HG03457 (cell line): ENCODE data around the gene EIF1.
"Not testable (repeated sequence)": the region's sequence is repeated elsewhere in the genome, so short reads cannot be mapped to it uniquely, and the experiment has no call there.

Experiments
- ATAC-seq: cut with Tn5 transposase; IDR thresholded peaks from one replicate; pipeline ENCODE4 v1.9.1; 2021; ENCODE audit warnings: moderate number of reproducible peaks; ENCODE audit not compliant: unreplicated experiment

EIF1 gene

DNA sequence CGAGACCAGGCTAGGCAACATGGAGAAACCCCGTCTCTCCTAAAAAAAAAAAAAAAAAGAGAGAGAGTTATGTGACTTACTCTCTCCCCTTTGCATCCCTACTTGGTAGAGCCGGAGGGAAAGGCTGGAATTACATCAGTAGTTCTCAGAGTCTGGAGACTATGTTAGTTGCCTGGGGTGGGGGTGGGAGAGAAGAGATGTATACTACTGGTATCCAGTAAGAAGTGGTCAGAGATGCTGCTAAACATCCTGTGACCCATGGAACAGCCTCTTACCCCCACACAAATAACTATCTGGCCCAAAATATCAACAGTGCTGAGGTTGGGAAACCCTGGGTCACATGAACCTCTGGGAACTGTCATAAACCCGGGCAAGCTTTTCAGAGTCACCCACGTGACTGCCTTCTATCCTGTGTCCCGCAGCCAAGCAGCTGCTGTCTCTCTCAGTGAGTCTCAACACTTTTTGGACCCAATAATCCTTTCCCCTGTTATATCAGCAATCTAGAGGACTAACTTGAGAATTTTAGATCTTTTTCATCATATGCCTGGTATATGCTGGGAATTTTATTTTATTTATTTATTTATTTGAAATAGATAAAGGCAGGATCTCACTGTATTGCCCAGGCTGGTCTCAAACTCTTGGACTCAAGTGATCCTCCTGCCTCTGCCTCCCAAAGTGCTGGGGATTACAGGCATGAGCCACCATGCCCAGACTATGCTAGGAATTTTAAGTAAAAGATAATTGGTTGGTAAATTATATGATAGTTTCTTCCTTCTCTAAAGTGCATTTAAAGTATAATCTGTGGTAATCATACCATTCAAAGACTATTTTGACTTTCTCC, 8.7 kb downstream of the EIF1 start:
- no peak for ATAC-seq

DNA sequence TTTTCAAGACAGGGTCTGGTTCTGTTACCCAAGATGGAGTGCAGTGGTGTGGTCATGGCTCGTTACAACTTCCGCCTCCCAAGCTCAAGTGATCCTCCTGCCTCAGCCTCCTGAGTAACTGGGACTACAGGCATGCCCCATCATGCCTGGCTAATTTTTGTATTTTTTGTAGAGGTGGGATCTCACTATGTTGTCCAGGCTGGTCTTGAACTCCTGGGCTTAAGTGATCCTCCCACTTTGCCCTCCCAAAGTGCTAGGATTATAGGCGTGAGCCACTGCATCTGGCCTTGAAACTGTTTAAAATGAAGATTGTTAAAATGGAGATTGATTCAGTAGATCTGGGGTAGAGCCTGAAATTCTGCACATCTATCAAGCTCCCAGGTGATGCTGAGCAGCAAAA, 12.2 kb downstream of the EIF1 start:
- not testable (repeated sequence) for ATAC-seq

DNA sequence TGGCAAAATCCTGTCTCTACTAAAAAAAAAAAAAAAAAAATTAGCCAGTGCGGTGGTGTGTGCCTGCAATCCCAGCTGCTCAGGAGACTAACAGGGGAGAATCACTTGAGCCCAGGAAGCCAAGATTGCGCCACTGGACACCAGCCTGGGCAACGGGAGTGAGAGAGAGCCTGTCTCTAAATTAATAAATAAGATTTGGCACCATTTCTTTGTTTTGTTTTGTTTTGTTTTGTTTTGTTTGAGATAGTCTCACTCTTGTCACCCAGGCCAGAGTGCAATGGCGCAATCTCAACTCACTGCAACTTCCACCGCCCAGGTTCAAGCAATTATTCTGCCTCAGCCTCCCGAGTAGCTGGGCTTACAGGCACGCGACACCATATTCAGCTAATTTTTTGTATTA, 14.0 kb downstream of the EIF1 start:
- no peak for ATAC-seq

DNA sequence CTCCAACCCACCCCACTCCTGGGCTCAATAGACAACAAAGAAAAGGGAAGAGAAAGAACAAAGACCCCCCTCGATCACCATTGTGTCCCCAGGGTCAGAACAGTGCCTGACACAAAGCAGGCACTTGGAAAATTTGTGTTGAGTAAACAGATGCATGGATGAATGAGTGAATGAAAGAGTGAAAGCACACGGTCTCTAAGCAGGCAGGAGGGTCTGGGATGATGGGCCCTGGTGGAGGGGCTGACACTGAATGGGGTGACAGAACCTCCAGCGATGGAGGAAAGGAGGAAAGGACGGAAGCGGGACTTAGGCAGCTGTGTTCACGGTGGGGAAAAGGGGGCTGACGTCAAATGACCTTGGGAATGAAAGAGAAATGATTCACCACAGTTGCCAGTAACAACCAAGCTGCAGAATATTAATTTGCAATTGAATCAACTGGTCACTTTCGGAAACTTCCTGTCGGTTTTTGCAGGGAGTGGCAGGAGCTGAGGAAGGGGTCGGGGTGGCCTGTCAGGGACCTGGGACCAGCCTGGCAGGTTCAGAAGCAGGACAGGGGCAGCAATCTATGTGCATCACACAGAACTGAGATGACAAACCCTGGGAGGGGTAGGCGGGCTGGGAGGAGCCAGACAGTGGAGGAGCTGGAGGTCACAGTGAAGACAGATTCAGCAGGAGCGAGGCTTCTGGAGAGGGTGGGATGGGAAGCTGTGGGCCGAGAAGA, 16.7 kb downstream of the EIF1 start:
- no peak for ATAC-seq

DNA sequence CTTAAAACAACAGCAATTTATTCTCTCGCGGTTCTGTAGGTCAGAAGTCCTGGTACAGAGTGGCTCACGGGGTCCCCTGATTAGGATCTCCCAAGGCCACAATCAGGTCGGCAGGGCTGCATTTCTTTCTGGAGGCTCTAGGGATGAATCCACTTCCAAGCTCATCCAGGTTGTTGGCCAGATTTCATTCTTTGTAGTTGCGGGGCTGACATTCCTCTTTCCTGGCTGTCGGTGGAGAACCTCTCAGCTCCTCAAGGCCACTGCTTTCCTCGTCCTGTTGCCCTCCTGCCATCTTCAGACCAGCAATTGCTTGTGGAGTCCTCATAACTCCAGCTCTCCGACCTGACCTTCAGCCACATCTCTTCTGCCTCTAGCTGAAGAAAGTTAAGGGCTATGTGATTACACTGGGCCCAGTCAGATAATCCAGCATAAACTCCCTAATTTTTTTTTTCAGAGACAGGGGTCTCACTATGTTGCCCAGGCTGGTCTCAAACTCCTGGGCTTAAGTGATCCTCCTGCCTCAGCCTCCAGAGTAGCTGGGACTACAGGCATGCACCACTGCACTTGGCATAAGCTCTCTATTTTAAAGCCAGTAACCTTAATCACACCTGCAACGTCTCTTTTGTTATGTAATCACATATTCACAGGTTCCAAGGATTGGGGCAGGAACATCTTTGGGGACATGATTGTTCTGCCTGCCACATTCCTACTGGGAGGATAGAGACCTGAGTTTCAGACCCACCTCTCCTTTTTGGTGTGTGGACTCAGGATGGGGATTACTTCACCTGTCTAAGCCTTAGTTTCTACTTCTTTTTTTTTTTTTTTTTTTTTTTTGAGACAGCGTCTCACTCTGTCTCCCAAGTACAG, 19.4 kb downstream of the EIF1 start:
- no peak for ATAC-seq

DNA sequence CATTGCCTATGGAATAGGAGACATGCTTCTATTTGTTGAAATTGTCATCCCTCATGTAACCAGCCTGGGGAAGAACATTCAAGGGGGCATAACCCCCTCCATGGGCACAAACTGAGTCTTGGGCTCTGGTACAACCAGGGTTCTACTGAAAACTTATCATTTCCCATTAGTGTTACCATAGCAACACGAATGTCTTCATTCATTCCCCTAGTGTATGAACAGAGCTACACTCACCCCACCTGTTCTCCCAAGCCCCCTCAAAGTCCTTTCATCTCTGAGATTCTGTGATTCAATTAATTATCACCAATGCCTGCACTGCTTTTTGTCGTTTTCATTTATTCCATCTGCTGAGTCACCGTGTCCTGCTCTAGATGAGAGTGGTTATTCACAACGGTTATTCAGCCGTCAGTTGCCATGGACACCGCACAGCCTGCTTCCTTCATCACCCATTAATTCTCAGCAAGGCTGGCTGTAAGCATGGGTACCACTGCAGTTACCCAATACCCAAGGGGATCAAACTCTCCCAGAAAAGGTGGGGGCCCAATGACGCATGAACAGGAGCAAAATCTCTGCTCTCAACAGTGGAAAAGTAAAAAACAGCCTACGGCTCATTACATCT, 21.9 kb downstream of the EIF1 start:
- no peak for ATAC-seq

DNA sequence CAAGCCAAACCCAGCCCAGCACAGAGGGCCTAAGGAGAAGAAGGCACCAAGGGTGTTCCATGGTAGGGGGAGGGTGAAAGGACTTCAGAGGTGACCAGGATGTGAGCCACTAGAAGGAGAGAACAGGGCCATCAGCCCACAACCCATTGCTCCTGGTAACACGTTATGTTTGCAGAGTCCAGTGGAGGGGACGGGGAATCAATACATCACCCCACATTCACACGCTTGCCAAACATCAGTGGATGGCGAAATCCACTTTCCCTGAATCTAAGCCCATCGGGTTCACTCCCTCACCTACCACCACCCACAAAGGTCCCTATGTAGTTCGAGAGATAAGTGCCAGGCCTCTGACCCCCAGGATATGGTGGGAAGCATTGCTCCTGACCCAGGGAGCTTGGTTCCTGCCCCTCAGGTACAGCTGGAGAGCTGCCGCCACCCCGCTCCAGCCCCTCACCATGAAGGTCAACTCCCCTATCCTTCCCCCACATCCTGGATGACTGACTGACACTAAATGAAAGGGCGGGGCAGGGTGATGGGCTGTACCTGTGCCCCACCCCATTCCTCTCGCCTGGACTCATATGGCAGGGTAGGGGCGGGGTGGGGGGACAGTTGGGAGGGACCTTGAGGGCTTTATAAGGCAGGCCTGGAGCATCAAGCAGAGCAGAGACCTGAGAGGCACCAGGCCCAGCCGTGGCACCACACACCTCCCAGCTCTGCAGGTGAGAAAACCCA, 23.1 kb downstream of the EIF1 start, which contains the start of gene GAST:
Gene GAST (plus strand): TSS at position 663 of the 732 bp plus-strand sequence. CDS start 3,106 bp downstream, outside the sequence.
- no peak for ATAC-seq

DNA sequence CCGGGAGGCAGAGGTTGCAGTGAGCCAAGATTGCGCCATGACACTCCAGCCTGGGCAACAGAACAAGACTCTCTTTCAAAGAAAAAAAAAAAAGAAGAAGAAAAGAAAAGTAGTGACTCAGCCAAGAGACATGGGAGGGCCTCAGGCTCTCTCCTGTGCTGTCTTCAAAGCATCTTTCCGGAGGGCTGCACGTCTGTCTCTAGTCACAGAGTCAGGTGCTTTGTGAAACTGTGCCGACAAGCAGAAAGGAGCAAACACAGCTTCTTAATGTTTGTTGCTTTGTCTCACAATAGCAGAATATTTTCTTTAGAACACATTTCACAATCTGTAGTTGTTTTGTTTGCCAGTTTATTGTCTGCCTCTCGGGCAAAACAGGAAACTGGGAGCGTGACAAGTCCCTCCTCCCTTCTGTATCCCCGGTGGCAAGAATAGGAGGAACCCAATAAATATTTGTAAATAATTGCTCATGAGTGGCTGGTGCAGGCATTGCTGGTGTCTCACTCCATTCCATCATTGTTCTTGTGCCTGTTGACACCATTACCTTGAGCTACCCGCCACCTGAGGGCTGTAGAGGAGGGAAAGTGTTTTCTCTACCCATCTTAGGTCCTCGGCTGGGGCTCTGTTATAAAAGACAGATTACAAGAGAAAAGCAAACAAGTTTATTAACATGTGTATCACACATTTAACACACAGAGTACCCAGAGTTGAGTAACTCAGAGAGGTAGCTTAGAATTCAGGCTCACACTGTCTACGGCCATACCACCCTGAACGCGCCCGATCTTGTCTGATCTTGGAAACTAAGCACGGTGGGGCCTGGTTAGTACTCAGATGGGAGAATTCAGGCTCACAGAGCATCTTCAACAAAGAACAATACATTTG, 29.0 kb downstream of the EIF1 start:
- no peak for ATAC-seq

DNA sequence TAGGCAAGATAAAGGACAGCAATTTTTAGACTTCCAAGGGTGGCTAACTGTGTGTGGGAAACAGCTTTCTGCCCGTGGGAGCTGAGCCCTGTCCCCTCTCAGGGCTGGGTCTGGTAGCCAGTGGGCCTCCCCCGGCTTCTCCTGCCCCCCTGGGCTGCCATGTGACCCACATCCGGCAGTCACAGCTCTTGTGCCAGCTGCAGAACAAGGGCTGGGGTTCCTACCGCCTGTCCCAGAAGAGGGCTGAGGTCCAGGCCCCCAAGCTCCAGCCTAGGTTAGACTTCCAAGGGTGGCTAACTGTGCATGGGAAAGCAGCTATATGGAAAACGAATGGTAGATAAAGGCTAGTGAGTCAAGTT, 29.6 kb downstream of the EIF1 start:
- ATAC-seq: no peak

DNA sequence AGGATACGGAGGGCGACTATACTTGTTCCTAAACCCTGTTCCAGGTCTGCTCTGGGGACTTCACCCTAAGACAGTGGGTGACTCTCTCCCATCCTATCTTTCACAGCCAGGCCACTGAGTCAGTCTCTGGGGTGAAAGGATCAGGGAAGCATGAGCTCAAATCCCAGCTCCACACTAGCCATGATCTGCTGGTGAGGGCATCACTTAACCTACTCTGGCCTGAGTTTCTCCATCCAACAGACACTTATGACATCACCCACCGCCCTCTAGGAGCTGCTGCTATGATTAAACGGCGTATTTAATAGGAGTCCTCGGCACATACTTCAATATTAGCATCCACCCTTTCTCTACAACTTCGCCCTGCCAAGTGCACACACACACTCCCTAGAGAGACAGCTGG, 33.5 kb downstream of the EIF1 start:
- no peak for ATAC-seq

DNA sequence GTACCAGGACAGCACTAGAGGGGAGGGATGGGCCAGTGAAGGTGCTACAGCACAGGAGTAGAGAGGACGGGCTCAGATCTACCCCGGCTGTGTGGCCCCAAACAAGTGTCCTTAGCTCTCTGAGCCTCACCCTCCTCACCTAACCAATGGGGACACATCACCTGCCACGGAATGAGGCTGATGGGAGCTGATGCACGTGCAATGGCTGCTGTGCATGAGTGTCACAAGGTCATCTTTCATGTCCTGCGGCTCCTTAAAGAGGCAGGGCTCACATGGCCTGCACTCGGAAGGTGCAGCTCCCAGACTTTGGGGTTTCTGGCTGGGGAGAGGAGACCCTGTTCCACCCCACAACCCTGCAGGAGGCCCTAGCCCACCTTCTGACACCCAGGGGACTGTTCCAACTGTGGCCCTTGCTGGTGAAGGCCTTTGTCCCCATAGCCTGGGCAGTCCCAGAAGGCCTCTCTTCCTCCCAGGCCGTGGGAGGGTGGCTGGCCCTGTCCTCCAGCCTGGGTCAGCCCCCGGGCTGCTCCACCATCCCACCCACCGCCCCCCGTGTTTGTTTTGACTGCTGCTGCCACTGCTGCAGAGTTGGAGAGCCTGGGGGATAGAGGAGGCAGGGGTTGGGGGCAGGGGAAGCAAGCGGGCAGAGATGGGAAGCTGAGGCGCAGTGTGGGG, 35.3 kb downstream of the EIF1 start:
- ATAC-seq: no peak

DNA sequence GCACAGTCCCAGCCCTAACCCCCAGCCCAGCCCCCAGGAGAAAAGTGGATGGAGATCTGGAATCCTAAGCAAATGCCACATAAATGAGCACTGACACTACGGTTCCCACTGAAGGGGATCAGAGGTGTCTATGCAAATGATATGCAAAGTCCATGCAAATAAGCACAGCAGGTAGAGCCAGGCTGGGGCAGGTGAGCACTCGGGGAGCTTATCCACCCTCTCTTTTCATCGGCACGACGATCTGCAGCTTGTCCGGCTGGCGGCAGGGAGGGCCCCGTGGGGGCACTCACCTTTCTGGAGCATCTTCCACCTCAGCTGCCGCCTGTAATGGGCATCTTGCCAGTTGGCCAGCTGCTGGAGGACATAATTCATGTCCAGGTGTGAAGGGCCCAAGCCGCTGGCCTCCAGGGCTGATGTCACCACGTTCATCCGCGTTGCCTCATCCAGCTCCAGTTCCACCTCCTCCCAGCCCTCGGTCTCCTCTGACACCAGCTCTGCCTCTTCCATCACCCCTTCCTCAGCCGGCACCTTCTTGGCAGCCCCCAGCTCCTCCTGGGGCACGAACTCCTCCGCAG, 35.9 kb downstream of the EIF1 start:
- no peak for ATAC-seq

DNA sequence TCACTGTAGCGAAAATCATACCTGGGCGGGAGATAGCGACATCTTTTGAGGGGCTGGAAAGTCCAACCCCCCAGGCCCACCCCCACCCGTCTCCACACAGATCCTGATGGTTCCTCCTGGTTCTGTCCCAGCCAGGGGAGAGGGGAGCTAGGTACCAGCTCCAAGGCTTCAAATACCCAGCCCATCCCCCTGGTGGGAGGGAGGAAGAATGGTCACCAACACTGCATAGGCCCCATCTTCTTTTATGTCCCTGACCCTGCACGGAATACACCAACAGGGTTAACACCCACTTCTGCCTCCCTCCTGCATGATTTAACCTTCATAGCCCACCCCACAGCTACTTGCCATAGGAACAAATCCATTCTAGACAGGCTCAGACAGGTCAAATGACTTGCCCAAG, 36.4 kb downstream of the EIF1 start:
- no peak for ATAC-seq

DNA sequence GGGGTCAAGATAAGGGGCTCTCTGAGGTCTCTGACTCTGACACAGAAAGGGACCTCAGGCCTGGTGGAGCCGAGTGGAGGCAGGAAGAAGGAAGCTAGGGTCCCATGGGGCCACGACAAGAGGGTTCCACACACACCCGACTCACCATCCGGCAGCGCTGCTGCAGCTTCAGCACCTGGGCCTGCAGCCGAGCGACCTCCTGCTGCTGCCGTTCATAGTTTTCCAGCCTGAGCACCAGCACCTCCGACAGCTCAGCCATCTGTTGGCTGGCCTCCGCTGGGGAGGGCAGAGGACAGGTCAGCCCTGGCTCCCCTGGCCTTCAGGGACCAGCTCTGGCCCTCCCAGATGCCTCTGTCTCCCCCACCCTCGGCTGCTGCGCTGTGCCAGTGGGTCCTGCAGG, 39.4 kb downstream of the EIF1 start:
- ATAC-seq: no peak

DNA sequence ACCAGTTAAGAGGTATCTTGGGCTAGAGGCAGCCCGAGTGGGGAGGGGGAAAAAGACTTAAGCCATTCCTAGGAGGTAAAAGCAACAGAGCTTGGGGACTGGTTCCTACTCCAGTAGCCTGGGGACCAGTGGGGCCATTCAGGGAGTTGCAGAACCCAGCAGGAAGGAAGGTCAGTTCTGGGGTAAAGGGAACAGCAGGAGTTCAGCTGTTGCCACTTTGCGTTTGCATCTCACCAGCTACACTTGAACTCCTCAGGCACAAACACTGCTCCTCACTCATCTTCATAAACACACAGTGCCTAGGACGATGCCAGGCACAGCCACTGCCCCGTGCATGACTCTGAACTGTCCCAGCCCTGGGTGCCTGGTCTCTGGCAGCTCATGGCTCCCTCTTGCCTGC, 41.8 kb downstream of the EIF1 start:
- ATAC-seq: no peak

DNA sequence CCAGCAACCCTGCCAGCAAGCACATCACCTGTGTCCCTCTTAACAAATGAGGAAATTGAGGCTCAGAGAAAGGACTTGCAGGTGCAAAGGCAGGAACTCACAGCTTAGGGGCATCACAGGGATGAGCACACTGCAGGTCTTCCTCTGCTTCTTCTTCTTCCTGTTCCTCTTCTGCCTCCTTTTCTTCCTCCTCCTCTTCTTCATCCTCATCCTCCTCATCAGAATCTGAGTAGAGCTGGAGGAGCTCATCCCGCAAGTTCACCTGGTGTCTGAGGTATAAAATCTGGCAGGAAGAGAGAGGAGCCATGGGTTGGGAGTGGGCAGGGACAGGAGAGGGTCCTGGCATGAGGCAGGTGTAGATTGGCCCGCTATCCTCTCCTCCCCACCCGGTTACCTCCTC, 43.2 kb downstream of the EIF1 start:
- ATAC-seq: no peak

DNA sequence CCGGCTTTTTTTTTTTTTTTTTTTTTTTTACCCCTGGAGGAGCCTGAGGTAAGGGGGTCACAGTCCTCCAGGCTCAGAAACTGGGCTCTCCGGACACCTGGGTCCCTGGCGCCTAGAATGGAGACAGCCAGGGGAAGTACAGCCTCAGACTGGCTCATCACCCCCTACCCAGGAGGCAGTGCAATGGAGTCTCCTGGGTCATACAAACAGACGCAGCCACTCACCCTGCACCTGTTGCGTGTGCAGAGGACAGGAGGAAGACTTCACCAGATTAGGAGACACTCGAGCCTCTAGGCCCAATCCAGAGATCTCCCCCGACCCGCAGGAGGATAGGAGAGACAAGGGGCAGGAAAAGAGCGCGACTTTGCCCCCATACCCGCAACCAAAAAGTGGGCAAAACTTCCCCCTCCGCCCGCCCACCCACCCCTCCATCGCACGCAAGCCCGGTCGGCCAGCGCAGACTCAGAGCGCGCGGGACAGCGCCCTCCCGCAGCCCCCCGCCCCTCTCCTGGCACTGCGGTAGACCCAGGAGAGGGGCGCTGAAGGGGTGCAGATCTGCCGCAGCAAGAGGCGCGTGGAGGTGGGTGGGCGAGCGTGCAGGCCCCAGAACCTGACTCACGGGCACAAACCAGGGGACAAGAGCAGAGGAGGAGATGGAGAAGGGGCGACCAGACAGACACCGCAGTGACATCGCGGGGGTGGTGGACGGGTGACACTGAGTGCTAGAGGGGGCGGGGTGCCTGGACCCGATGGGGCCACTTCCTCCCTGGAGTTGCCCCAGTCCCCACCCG, 44.9 kb downstream of the EIF1 start:
- no peak for ATAC-seq
